G401 (cell line): ENCODE results near the gene SCRN1. TPM values are rescaled to one million over a fixed set of nuclear protein-coding genes. Genes with fewer than 3 reads are reported as not detected.

Experiments used
- DNase-seq: peaks from one replicate; pipeline ENCODE4 v3.0.0-alpha.2; 2015; ENCODE audit warnings: low spot score
- in situ Hi-C: cut with HindIII; loops from 2 replicates; pipeline ENCODE4 v1.10.0; 2016; ENCODE audit warnings: low sequenced_read_pairs, mixed read lengths
- total RNA-seq: library from RNA; depleted of rRNA; stranded (reverse); fragments of >200 nt; shearing (Covaris generic); gene quantifications from 2 replicates; pipeline ENCODE4 v1.2.3, GENCODE V29; 2014

SCRN1 gene
- total RNA-seq, 1 experiment from 2014 or later = 101 TPM

DNA sequence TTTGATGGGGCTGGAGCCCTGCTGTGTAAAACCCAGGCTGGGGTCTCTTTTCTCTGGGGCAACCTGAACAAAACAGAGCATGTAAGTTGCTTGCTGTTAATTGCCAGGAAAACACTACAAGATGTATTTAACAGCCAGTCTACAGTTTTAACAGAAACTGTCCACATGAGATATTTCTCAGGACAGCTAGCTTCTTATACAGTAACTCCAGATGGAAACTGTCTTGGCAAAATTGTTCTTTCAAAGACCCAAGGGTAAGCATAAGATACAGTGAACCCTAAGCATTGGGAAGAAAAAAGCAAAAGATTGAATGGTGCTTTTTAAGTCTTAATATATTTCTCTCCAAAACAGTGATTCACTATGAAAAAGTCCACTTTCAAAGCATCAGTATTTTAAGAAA is 28.9 kb upstream of the SCRN1 start:
- in situ Hi-C loops = no loop called here
- no peak for DNase-seq

DNA sequence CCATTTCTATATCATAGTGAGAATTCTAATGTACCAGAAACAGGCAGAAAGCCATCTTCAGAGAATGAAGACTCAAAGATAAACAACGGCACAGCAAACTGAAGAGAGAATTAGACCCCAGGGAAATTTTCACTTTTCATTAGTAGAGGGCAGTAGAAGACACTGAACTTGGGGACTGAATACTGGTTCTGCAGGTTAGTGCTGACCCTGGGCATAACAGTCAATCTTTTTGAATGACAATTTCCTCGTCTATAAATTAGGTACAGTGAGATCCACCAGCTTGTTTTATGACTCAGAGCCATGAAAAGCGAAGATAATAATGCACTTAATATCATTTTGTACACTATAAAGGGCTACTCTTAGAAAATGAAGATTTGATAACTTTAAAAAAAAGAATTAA is 23.2 kb upstream of the SCRN1 start:
- in situ Hi-C loops = no loop called here
- DNase-seq = no peak

DNA sequence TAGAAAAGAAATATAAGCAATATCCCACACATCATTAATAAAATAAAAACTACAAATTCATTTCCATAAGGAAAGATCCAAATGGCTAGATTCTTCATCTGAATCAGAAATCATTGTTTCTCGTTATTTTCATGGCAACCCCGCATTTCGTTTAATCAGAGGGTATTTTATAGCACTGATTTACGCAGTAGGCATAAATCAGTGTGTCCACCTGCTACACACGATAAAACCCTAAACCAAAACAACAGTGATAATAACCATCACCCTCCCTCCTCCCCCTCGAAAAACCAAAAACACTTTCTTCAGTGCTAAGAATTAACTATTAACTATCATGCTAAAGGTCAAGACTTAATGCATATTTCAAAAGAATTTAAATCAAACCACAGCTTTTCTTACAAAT is 20.4 kb upstream of the SCRN1 start:
- no peak for DNase-seq
- in situ Hi-C loops = no loop called here

DNA sequence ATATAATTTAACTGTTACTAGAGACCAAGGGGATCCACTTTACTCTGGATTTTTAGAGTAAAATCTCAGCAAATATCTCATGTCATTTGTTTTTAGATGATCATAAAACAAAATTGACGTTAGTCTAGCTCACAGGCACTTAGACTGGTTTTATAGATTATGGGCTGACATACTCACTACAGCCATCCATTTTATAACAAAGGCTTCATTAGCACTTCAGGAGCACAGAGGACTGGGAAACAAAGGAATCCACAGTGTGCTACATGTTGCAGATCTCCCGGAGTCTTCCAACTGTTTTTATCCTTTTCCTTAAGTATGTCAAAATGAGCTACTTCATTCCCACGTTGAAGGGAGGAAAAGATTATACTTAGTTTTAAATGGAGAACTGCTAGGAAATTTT is 15.9 kb upstream of the SCRN1 start:
- in situ Hi-C loops = no loop called here
- no peak for DNase-seq

DNA sequence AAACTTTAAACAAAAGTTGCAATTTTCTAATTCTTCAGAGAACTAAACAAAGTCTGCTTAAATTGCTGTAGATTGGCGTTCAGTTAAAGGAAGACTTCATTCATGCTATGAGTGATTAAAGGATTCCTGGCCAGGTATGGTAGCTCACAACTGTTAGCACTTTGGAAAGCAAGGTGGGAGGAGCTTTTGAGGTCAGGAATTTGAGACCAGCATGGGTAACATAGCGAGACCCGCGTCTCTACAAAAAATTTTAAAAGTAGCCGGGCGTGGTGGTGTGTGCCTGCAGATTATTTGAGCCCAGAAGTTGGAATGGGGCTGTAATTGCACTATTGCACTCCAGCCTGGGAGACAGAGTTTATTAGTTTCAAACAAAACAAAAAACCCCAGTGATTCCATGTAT is 13.5 kb upstream of the SCRN1 start:
- DNase-seq = no peak

DNA sequence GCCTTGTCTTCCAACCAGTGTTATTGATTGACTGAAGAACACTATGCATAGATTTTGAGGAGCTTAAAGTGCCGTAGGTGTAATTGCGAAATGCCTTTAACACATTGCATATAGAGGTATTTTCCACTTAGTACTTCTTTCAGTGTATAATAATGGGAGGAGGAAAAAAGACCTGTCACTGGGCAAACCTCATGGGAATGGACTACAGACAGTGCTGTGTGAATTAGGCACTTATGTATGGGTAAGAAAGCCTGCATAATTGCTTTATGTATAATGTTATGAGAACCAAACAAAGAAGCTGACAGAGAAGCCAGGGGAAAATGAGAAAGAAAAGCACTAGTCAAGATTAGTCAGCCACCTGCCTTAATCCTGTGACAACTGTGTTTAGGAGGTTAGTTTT is 12.4 kb upstream of the SCRN1 start:
- DNase-seq = no peak
- in situ Hi-C loops = no loop called here

More for the DNA sequence above, 13.5 kb upstream of the SCRN1 start:
- in situ Hi-C loops = no loop called here

DNA sequence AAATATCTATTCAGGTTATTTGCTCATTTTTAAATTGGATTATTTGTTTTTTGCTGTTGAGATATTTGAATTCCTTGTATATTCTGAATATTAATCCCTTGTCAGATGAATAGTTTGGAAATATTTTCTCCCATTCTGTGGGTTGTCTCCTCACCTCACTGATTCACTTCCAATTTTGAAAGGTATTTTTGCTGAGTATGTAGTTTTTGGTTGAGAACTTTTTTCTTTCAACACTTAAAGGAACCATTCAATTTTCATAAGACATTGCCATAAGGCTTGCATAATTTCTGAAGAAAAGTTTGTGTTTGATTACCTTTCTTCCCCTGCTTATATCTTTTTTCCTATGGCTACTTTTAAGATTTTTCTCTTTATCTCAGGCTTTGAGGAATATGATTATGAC is 8.9 kb upstream of the SCRN1 start:
- DNase-seq = no peak
- in situ Hi-C loops = no loop called here

DNA sequence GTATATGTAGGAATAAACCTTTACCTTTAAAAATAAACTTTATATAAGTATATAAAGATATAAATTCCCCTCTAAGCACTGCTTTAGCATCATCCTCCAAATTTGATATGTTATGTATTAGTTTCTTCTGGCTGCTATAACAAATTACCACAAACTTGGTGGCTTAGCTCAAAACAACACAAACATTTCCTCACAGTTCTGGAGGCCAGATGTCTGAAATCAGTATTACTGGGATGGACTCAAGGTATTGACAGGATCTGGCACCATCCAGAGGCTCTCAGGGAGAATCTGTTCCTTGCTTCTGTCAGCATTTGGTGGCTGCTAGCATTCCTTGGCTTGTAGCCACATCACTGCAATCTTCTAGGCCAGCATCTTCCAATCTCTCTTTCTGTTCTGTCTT is 6.7 kb upstream of the SCRN1 start:
- no peak for DNase-seq
- in situ Hi-C loops = no loop called here

DNA sequence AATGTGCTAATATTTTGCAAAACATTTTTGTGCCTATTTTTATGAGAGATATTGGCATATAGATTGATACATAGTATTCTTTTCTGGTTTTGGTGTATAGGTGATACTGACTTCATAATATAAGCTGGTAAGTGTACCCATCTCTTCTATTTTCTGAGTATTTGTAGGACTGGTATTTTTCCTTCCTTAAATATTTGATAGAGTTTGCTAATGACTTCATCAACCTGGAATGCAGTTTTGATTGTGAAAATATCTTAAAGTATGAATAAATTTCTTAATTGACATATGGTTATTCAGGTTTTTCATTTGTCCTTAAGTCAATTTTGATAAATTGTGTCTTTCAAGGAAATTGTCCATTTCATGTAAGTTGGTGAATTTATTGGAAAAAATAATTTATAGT is 6.1 kb upstream of the SCRN1 start:
- in situ Hi-C loops = no loop called here

DNA sequence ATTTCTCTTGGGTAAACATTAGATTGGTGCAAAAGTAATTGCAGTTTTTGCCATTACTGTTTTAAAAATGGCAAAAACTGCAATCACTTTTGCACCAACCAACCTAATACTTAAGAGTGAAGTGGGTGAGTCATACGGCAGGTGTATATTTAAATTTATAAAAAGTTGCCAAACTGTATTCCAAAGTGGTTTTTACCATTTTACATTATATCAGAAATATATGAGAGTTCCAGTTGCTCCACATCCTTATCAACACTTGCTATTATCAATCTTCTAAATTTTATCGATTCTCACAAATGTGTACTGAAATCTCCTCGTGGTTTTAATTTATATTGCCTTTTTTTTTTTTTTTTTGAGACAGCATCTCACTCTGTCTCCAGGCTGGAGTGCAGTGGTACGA is 3.5 kb upstream of the SCRN1 start:
- DNase-seq = no peak
- in situ Hi-C loops = no loop called here

More for the DNA sequence above, 6.1 kb upstream of the SCRN1 start:
- DNase-seq = no peak

DNA sequence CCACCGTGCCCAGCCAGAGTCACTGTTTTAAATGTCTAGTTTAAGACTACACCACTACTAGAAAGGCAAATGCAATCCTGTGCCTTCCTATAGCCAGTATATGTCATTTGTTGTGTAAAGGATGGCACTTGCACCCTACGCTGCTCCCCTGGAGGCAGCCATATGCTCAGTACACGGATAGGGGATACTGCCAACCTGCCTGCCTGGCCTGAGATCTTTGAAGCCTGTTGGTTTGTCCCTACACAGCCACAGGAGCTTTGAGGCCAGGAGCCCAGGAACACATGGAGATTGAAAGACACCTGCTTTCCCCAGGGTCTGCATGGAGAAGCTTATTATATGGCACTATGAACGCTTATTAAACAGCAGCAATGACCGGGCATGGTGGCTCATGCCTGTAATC is 2.3 kb upstream of the SCRN1 start:
- in situ Hi-C loops = no loop called here
- peak; percentile 79 for DNase-seq

DNA sequence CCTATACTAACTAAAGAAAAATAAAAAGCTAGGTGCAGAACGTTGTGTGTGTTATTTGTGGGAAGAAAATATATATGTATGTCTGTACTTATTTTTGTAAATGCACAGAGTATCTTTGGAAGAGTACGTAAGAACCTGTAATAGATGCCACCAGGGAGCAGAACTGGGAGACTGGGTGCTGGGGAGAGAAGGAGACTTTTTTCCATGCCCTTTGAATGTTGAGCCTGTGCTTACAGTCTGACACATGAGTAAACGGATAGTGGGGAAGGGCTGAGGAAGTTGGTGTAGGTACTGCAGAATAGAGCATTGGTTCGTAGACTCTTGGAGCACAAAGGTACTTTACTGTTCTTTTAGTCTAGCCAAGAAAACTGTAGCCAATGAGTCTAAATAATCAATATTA is 1.3 kb upstream of the SCRN1 start:
- DNase-seq = peak; percentile 54
- in situ Hi-C loops = no loop called here

DNA sequence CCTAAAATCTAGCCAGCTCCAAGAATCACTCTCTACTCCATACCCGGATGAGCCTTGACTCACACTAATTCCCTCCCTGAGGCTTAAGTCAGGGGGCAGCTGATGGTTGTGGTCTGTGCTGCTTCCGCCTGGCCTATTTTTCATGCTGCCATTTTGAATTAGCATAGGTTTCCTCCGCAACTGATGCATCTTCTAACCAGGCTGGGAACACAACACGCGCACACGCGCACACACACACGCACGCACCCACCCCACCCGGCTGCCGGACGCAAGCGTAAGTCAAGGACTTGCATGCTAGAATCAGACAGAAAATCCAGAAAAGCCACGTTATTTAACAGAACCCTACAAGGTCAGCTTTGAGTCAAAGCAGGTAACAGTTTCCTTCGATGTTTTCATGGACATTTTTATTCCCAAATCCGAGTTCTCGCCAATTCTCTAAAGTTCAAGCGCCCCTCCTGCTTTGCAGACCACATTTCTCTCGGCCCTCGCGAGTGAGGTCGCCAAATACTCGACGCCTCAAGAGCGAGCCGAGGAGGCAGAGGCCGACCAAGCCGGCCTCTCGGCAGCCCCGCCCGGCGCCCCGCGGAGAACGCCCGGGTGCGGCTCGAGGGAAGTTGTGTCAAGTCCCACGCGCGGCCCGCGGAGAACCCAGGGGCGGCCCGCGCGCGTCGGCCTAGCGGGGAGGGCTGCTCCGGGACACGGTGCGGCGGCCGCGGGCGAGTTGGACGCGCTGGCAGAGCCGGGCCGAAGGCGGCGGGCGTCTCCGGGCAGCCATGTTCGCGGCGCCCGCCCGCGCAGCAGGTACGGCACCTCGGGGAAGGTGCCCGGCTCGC is 961 bp downstream of the SCRN1 start:
- in situ Hi-C loops = no loop called here

DNA sequence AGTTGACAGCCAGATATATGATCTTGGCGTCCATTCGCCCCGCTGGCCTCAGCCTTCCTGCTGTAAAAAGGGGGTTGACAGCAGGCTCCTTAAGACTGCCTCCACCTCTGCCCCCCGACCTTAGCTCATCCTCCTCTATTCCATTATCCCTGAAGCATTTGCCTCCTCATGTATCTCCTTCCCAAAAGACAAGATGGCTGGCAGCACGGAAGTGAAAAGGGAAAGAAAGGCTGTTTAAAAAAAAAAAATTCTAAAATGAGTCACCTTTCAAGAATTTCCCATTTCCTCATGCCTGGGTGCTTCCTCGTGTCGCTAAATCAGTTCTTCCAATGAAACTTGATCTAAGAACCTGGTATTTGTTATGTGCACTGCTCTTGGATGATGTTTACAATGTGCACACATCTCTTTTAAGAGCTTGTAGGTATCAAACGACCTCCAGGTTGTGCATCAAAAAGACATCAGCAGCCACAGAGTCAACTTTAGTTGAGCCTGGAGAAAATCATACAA is 1.7 kb downstream of the SCRN1 start:
- peak; percentile 67 for DNase-seq
- in situ Hi-C loops = no loop called here

More for the DNA sequence above, 961 bp downstream of the SCRN1 start:
- DNase-seq = peak; percentile 83

DNA sequence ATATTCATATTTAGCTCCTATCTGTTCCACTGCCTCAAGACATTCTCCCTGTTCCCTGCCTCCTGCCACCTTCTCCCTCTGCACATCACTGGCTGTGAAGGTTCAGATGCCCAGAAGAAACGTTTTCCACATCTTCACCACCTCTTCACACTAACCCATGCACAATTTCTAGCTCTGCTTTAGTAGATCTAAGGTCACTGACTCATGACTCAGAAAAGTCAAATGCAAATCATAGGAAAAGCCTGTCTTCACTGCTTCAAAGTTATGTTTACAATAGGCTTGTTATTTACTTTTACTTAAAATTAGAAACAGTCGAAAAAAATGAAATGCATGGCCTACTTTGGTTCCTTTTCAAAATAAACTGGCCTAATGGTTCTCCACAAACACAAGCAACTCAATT is 2.5 kb downstream of the SCRN1 start:
- in situ Hi-C loops = no loop called here
- peak; percentile 48 for DNase-seq

DNA sequence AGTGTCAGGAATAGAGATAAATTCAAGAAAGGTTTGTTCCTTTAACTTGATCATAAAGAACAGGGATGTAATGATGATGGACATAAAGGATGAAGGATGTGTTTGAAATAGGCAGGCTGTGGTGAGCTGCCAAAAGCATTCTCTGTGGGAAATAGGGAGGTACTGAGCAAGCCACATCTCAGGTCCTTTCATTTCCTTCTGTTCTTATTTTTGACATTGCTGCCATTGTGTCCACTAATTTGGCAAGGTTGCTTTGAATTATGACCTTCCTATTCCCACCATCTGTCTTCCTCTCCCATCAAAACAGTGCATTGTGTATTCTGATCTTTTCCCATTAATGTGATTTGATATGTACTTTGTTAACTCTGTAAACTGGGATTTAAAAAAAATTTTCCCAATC is 9.4 kb downstream of the SCRN1 start:
- in situ Hi-C loops = no loop called here
- peak; percentile 97 for DNase-seq

DNA sequence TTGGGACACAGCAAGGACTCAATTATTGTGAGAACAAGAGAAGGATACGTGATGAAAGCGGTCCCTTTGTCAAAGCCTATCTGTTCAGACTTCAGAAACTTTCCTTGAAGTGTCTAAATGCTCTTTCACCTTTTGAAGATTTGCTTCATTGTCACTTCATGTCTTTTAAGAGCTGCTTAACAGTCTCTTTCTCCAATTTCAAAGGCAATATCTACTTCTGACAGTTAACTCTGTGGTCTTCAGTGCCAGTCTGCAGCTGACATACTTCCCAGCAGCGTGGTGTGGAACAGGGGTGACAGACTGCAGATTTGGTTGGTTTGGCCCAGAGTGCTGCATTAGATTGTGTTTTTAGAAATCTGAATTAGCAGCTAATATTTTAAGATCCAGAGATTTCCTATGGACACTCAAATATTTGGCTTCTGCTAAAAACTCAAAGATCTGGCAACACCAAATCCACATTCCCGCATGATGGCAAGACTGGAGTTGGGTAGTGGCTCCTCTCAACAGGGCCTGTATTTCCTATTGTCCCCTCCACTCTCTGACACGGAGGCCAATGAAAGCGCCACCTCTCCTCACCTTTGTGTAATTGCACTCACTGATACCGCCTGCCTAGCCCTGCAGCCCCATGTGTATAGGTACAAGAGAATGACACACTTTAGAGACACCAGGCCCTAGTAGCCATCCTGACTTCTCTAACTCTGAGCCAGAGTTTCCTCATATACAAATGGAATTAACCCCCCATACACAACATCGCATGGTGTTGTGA is 11.5 kb downstream of the SCRN1 start:
- peak; percentile 59 for DNase-seq
- in situ Hi-C loops = no loop called here

DNA sequence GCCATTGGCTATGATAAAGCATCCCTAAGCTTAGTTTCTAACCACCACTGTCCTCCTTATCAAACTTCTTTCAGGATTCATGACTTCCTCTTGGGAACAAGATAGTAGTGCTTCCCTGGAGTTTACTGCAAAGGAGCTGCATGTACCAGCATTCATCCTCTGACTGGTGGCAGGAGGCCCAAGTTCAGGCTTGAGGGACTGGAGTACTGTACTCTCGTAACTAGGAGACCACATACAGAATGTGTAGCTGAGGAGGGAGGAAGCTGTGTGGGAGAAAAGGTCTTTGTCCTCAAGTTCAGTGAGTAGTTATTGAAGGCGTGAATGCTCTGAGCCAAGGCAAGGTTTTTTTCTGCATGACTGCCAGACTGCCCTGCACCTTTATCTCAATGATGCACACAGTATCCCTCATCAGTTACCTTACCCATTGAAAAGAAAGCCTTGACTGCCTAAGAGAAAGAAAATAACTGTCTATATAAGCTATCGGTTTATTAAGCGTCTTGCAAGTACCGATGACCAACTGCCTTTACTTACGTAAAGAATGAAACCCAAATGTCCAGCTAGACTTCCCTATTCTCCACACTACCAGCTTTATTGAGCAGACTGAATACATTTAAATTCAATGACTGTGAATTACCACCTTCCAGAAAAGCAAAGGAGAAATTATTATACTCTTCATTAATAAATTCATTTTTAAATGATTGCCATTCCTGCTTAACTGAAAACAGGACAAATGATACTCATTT is 12.8 kb downstream of the SCRN1 start:
- in situ Hi-C loops = no loop called here
- peak; percentile 85 for DNase-seq

DNA sequence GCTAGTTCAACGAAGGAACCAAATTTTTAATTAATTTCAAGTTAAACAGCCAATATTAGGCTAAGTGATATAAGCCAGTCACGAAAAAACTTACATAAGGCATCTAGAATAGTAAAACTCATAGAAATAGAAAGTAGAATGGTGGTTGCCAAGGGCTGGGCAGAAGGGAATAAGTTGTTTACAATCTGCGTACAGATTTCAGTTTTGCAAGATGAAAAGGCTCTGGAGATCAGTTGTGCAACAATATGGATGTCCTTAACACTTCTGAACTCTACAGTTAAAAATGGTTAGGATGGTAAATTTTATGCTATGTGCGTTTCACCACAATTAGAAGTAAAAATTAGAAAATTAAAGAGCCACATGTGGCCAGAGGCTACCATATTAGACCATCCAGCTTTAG is 13.3 kb downstream of the SCRN1 start:
- in situ Hi-C loops = no loop called here
- peak; percentile 51 for DNase-seq

DNA sequence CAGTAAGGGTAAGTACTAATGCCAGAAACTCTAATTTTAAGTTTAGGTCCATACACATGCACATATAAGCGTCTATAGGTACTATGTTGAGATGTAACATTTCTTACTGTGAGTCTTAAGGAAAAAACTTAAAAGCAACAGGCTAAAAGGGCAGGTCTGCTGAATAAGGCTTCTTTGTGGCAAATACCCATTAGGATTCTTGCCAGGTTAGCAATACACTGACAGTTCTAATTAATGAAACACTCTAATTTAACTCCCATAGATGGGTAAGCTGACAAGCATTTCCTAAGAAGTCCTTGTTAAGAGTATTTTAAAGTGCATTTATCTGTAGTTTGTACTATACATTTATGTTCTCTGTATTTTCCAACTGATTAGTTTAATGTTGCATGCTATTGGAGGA is 14.0 kb downstream of the SCRN1 start:
- DNase-seq = peak; percentile 72
- in situ Hi-C loops = no loop called here
